OCI-M1 (cell line): Measurements from ENCODE around the gene TBC1D10B.
"Not testable (repeated sequence)": the region's sequence is repeated elsewhere in the genome, so short reads cannot be mapped to it uniquely, and the experiment has no call there.

Experiments
- DNase-seq: peaks from one replicate; lab custom pipeline; 2025; lab: John Stamatoyannopoulos, UW

The TBC1D10B gene

GRCh38 chr16:30335028-30335597, 35.2 kb downstream of the TBC1D10B start:
- DNase-seq, result peak; percentile 93

- peak; percentile 89 for DNase-seq
Observed at GRCh38 chr16:30334473-30334989, 35.8 kb downstream of the TBC1D10B start.

- not testable (repeated sequence) for DNase-seq
Observed at GRCh38 chr16:30324220-30324619, 46.1 kb downstream of the TBC1D10B start.

GRCh38 chr16:30318647-30319046, 51.6 kb downstream of the TBC1D10B start:
- DNase-seq, result not testable (repeated sequence)

GRCh38 chr16:30310937-30311336, 59.4 kb downstream of the TBC1D10B start:
- not testable (repeated sequence) for DNase-seq

- DNase-seq, result not testable (repeated sequence)
Observed at GRCh38 chr16:30309255-30309654, 61.0 kb downstream of the TBC1D10B start.
